Neutrophil (primary cell): ENCODE data around the gene CTNNA2.

Source experiments
- H3K27ac ChIP-seq: fragments of 200-600 bp; sonication (generic); 2 replicates; pipeline ENCODE4 v1.5.1; 2016; ENCODE audit warnings: mild to moderate bottlenecking, moderate library complexity
- H3K27me3 ChIP-seq: fragments of 200-600 bp; sonication (generic); 2 replicates; pipeline ENCODE4 v1.6.0; 2016; ENCODE audit warnings: mild to moderate bottlenecking
- H3K36me3 ChIP-seq: fragments of 200-600 bp; sonication (generic); 2 replicates; pipeline ENCODE4 v1.5.1; 2017
- H3K4me1 ChIP-seq, 2 experiments: fragments of 200-600 bp in 1 of 2; sonication (generic) in 1 of 2; 1 replicate in 1 of 2; 2 replicates in 1 of 2; pipeline versions ENCODE4 v1.5.1 to v1.6.1; 2013 to 2016; ENCODE audit warnings: low read depth in 1 of 2, low read length in 1 of 2, mild to moderate bottlenecking in 1 of 2, moderate library complexity in 1 of 2; ENCODE audit not compliant: control insufficient read depth in 1 of 2, insufficient read depth in 1 of 2
- H3K4me3 ChIP-seq, 2 experiments: fragments of 200-600 bp in 1 of 2; sonication (generic) in 1 of 2; 1 replicate in 1 of 2; 2 replicates in 1 of 2; pipeline ENCODE4 v1.5.1; 2013 to 2016; ENCODE audit warnings: low read depth in 1 of 2, low read length in 1 of 2, mild to moderate bottlenecking in 1 of 2, moderate library complexity in 1 of 2
- H3K9me3 ChIP-seq: fragments of 200-600 bp; sonication (generic); 2 replicates; pipeline ENCODE4 v1.5.1; 2016
- TF ChIP-seq, protein P1 (sequence below): fragments of 200-600 bp; sonication (generic); IDR thresholded peaks from 2 replicates; pipeline ENCODE4 v1.5.1; 2016; ENCODE audit warnings: antibody characterized with exemption

CTNNA2 gene

DNA sequence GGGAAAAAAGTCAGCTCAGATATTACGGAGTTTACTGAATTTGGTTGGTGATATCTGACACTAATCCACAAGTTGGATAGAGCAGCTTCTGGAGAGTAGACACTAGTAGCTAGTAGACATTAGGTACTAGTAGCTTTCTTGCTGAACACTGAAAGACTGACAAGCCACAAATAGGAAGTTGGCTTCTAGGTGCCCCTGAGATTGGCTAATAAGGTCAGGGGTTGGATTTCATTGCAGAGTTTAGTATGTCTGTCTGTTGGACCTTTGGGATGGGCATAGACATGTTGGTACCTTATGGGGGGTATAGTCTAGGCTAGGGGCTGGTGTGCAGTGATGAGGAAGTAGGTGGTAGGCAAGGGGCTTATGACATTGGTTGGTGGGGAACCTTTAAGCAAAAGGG, 956.6 kb downstream of the CTNNA2 start:
- H3K27ac ChIP-seq, result no peak overlapping the region
- no peaks in the 10 kb centered on the region for H3K4me1 ChIP-seq
- H3K4me3 ChIP-seq, result no peak overlapping the region
- no peaks in the 10 kb centered on the region for H3K9me3 ChIP-seq
- TF ChIP-seq, protein P1, sequence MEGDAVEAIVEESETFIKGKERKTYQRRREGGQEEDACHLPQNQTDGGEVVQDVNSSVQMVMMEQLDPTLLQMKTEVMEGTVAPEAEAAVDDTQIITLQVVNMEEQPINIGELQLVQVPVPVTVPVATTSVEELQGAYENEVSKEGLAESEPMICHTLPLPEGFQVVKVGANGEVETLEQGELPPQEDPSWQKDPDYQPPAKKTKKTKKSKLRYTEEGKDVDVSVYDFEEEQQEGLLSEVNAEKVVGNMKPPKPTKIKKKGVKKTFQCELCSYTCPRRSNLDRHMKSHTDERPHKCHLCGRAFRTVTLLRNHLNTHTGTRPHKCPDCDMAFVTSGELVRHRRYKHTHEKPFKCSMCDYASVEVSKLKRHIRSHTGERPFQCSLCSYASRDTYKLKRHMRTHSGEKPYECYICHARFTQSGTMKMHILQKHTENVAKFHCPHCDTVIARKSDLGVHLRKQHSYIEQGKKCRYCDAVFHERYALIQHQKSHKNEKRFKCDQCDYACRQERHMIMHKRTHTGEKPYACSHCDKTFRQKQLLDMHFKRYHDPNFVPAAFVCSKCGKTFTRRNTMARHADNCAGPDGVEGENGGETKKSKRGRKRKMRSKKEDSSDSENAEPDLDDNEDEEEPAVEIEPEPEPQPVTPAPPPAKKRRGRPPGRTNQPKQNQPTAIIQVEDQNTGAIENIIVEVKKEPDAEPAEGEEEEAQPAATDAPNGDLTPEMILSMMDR, result no peak
- no peaks in the 10 kb centered on the region for H3K27me3 ChIP-seq
- no peaks in the 10 kb centered on the region for H3K36me3 ChIP-seq

GRCh38 chr2:80473069-80473468, 960.2 kb downstream of the CTNNA2 start:
- Histone ChIP-seq H3K4me3 (no peak overlapping the region), H3K4me1 (no peaks in the 10 kb centered on the region), H3K27me3 (no peaks in the 10 kb centered on the region), H3K27ac (no peak overlapping the region), H3K9me3 (no peaks in the 10 kb centered on the region), H3K36me3 (no peaks in the 10 kb centered on the region)
- TF ChIP-seq, protein P1, result no peak

- Histone ChIP-seq H3K4me3 (no peak overlapping the region), H3K9me3 (no peaks in the 10 kb centered on the region), H3K4me1 (no peaks in the 10 kb centered on the region), H3K27ac (no peak overlapping the region), H3K27me3 (no peaks in the 10 kb centered on the region), H3K36me3 (no peaks in the 10 kb centered on the region)
- TF ChIP-seq, protein P1, result no peak
Measured at GRCh38 chr2:80473796-80474195, 960.9 kb downstream of the CTNNA2 start.

GRCh38 chr2:80475970-80476369, 963.1 kb downstream of the CTNNA2 start:
- H3K4me3 ChIP-seq, result no peak overlapping the region
- H3K9me3 ChIP-seq, result no peaks in the 10 kb centered on the region
- H3K27me3 ChIP-seq, result no peaks in the 10 kb centered on the region
- H3K36me3 ChIP-seq, result no peaks in the 10 kb centered on the region
- no peaks in the 10 kb centered on the region for H3K4me1 ChIP-seq
- TF ChIP-seq, protein P1, result no peak
- H3K27ac ChIP-seq, result no peak overlapping the region

DNA sequence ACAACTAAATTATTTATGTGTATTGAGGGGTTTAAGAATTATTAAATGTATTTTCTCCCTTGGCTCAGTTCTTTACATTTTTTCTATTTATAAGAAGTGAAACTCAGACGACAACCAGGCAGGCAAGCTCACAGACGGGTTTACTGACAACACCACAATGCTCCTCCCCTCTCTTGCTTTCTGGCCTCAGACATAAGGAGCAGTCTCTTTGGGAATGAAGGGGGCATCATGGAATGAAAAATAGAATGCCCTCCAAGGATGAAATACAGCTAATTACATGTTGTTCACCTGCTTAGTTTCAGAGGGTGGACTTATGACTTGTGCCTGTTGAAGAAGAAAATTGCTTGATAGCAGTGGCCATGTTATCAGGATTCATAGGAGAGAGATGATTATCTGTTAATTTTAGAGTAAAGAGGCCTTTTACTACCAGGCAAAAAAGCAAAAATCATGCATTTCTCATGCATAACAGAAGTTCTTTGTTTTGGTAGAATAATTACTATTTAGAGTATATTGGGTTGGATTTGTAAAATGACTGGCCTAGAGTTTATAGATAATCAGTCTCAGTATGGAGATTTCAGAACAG, 963.8 kb downstream of the CTNNA2 start:
- Histone ChIP-seq H3K27me3 (no peaks in the 10 kb centered on the region), H3K4me1 (no peaks in the 10 kb centered on the region), H3K36me3 (no peaks in the 10 kb centered on the region), H3K27ac (no peak overlapping the region), H3K9me3 (no peaks in the 10 kb centered on the region), H3K4me3 (no peak overlapping the region)
- TF ChIP-seq, protein P1, result no peak

GRCh38 chr2:80482276-80482675, 969.4 kb downstream of the CTNNA2 start:
- TF ChIP-seq, protein P1, result no peak
- H3K4me3 ChIP-seq, result no peak overlapping the region
- no peaks in the 10 kb centered on the region for H3K9me3 ChIP-seq
- H3K27me3 ChIP-seq, result no peaks in the 10 kb centered on the region
- no peak overlapping the region for H3K27ac ChIP-seq
- no peaks in the 10 kb centered on the region for H3K4me1 ChIP-seq
- no peaks in the 10 kb centered on the region for H3K36me3 ChIP-seq
